Neural cell (in vitro differentiated cells): ENCODE results near the gene CDA.

Experiments used
- EZH2 ChIP-seq: fragments of 200-600, 300-800 bp; shearing (Covaris generic), sonication (generic); IDR thresholded peaks from 2 replicates; pipeline ENCODE4 v1.6.1; 2014; ENCODE audit warnings: antibody characterized with exemption, low read length, borderline replicate concordance, mild to moderate bottlenecking; ENCODE audit not compliant: insufficient read depth, poor library complexity, severe bottlenecking
- POLR2AphosphoS5 ChIP-seq: IDR thresholded peaks from 2 replicates; pipeline ENCODE4 v1.6.1; 2012
- TF ChIP-seq, protein P1 (sequence below): fragments of 450-650 bp; IDR thresholded peaks from 2 replicates; pipeline ENCODE4 v1.5.1; 2014; ENCODE audit warnings: antibody characterized with exemption, mild to moderate bottlenecking, moderate library complexity; ENCODE audit not compliant: poor library complexity, severe bottlenecking

DNA sequence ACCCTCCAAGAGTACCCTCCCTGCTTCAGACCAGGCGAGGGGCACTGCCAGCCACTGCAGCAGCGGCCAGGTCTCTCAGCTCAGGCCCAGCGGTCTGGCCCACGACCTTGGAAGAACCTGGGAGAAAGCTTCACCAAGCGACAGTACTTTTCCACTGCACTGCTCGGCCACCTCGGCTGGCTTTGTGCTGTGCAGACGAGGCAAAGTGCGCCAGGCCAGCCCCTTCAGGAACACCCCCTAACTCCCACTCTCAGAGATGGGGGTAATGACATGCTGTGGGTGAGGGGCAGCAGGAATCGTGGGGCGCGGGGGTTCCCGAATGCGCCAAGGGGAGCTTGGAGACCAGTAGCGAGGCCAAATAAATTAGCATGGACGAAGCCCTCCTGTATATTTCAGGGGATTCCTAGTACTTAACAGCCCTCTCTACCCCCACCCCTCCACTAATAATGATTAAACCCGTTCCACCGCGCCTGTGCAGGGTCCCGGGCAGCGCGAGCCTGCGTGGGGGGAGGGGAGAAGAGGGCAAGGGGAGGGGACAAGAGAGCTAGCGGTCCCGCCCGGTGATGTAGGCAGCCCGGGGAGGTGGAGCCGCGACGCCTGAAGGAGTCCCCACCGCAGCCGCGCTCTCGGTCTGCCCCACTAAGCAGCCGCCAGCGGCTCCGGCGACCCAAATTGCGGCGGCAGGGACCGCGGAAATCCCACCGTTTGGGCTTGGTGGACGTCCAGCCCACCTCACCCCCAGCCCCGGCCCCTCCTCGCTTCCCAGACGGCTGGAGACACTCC lies 36.8 kb upstream of the CDA start, which contains the start of gene FAM43B:
- TF ChIP-seq, protein P1, sequence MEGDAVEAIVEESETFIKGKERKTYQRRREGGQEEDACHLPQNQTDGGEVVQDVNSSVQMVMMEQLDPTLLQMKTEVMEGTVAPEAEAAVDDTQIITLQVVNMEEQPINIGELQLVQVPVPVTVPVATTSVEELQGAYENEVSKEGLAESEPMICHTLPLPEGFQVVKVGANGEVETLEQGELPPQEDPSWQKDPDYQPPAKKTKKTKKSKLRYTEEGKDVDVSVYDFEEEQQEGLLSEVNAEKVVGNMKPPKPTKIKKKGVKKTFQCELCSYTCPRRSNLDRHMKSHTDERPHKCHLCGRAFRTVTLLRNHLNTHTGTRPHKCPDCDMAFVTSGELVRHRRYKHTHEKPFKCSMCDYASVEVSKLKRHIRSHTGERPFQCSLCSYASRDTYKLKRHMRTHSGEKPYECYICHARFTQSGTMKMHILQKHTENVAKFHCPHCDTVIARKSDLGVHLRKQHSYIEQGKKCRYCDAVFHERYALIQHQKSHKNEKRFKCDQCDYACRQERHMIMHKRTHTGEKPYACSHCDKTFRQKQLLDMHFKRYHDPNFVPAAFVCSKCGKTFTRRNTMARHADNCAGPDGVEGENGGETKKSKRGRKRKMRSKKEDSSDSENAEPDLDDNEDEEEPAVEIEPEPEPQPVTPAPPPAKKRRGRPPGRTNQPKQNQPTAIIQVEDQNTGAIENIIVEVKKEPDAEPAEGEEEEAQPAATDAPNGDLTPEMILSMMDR: no peak
- TF ChIP-seq EZH2 (no peak), POLR2AphosphoS5 (peak; percentile 50)
